Measurements from ENCODE around the gene MVB12B. TPM values are rescaled to one million over a fixed set of nuclear protein-coding genes. Genes with fewer than 3 reads are reported as not detected.

MVB12B gene
- total and polyA plus RNA-seq, 2 of the 4 experiments (the other 2 are of a cell fraction): 2.0 to 4.0 TPM

GRCh38 chr9:126522612-126523356, 196.2 kb downstream of the MVB12B start:
- no peak overlapping the region for H2AK5ac ChIP-seq (ENCODE audit: low read depth, low read length)
- H3K14ac ChIP-seq (replicated peaks; ENCODE audit: low read depth, low read length): no peak overlapping the region
- H4K91ac ChIP-seq (ENCODE audit: insufficient read depth, low read depth, low read length): no peak overlapping the region
- no peak overlapping the region for H3K23ac ChIP-seq (ENCODE audit: low read depth, low read length)
- H3K27me3 ChIP-seq (ENCODE audit: control insufficient read depth, insufficient read depth, low read length): peaks cover 87% of the 10 kb centered on the region
- DNase-seq: no peak
- H3K9me3 ChIP-seq (ENCODE audit: control insufficient read depth, insufficient read depth, low read length): no peaks in the 10 kb centered on the region
- in situ Hi-C loops (cut with MboI; ENCODE audit: low sequenced_read_pairs) (no loop called here), dilution Hi-C loops (cut with HindIII; ENCODE audit: low sequenced_read_pairs, unreplicated experiment) (no loop called here), intact Hi-C loops (cut with micrococcal nuclease) (loop anchor here (10.0 kb wide), 1 partner anchor 352 kb away; no protein-coding TSS in a partner anchor)
- H2BK20ac ChIP-seq (ENCODE audit: low read depth, low read length): no peak overlapping the region
- H2BK120ac ChIP-seq (ENCODE audit: low read depth, low read length): no peak overlapping the region
- no CpG with 5 or more reads among the region's 18 CpGs for WGBS, 2 experiments (ENCODE audit: extremely low coverage in 2 of 2, insufficient read length in 1 of 2)
- no peak overlapping the region for H2BK5ac ChIP-seq (ENCODE audit: low read depth, low read length, poor library complexity, severe bottlenecking)
- no peak overlapping the region for H2AFZ ChIP-seq (replicated peaks; ENCODE audit: low read length, poor library complexity)
- no peak for TF ChIP-seq RAD21 (IDR thresholded peaks at IDR 0.05; ENCODE audit: low read length)
- TF ChIP-seq RFX5 (IDR thresholded peaks at IDR 0.05; ENCODE audit: low read depth, low read length): no peak
- no peak for TF ChIP-seq CHD1 (IDR thresholded peaks at IDR 0.05; ENCODE audit: low read depth, low read length)
- no peak for TF ChIP-seq USF2 (IDR thresholded peaks at IDR 0.05; ENCODE audit: low read depth, low read length)
- TF ChIP-seq SMC3 (IDR thresholded peaks at IDR 0.05; ENCODE audit: low read depth, low read length): no peak
- TF ChIP-seq FOS (IDR thresholded peaks at IDR 0.05; ENCODE audit: low read depth, low read length): no peak
- no peak for TF ChIP-seq CTCF (conservative IDR thresholded peaks at IDR 0.05; ENCODE audit: low read depth, low read length)
- no peak for TF ChIP-seq ELK1 (IDR thresholded peaks at IDR 0.05; ENCODE audit: borderline replicate concordance, low read depth, low read length)
- TF ChIP-seq CEBPB (IDR thresholded peaks at IDR 0.05; ENCODE audit: low read depth, low read length): no peak
- TF ChIP-seq NFE2L2 (IDR thresholded peaks at IDR 0.05; ENCODE audit: low read depth, low read length): no peak
- no peak for TF ChIP-seq BHLHE40 (IDR thresholded peaks at IDR 0.05; ENCODE audit: low read depth, low read length)
- no peak for TF ChIP-seq MAZ (IDR thresholded peaks at IDR 0.05; ENCODE audit: borderline replicate concordance, low read depth, low read length)
- TF ChIP-seq RCOR1 (IDR thresholded peaks at IDR 0.05; ENCODE audit: insufficient replicate concordance, low read length): no peak
- TF ChIP-seq POLR2A (IDR thresholded peaks at IDR 0.05; ENCODE audit: low read depth, low read length): no peak
- no peak for TF ChIP-seq MAFK (IDR thresholded peaks at IDR 0.05; ENCODE audit: low read depth, low read length)
- H3K4me3 ChIP-seq (ENCODE audit: insufficient read depth, low read depth, low read length): no peak overlapping the region
- no peak overlapping the region for H3K9ac ChIP-seq (ENCODE audit: low read depth, low read length)
- no peak overlapping the region for H4K5ac ChIP-seq (ENCODE audit: low read depth, low read length)
- no peak overlapping the region for H3K18ac ChIP-seq (ENCODE audit: low read depth, low read length)
- H3K36me3 ChIP-seq (ENCODE audit: control insufficient read depth, insufficient read depth, low read length): no peaks in the 10 kb centered on the region
- H3K56ac ChIP-seq (ENCODE audit: extremely low read depth, insufficient read depth, low read length): no peak overlapping the region
- H2BK15ac ChIP-seq (ENCODE audit: low read depth, low read length): no peak overlapping the region
- no peak overlapping the region for H3K4ac ChIP-seq (ENCODE audit: low read depth, low read length)
- no peaks in the 10 kb centered on the region for H4K20me1 ChIP-seq (ENCODE audit: insufficient read depth, low read length)
- H4K8ac ChIP-seq (ENCODE audit: low read depth in 2 of 2, low read length in 2 of 2): no peak overlapping the region
- H3K79me1 ChIP-seq (ENCODE audit: low read depth in 1 of 2, low read length in 2 of 2): no peaks in the 10 kb centered on the region
- H3K4me1 ChIP-seq (ENCODE audit: control insufficient read depth, insufficient read depth, low read length): peaks cover 2% of the 10 kb centered on the region; the same call in 1 of the 2 replicates
- ChIA-PET CTCF (no interaction called here), POLR2A (ENCODE audit: unreplicated experiment) (no interaction called here)
- no TSS peak for BruUV-seq (replicated peaks)
- H3K9me1 ChIP-seq (ENCODE audit: insufficient read depth, low read length): no peaks in the 10 kb centered on the region
- no peak overlapping the region for H3K4me2 ChIP-seq (ENCODE audit: low read depth, low read length)
- no peak for ATAC-seq (ENCODE audit: low read depth)
- no peak overlapping the region for H3K27ac ChIP-seq (ENCODE audit: insufficient read depth, low read length)
- no peak overlapping the region for H2AK9ac ChIP-seq (replicated peaks; ENCODE audit: low read depth, low read length, poor library complexity)
